IMR-90 (cell line): ENCODE data around the gene IL17RE. TPM values are rescaled to one million over a fixed set of nuclear protein-coding genes. Genes with fewer than 3 reads are reported as not detected.

Experiments used
- ATAC-seq: fragments of 200-7000 bp; cut with Tn5 transposase; 2 replicates; pipeline ENCODE4 v1.9.1; 2020; ENCODE audit warnings: low read depth, mild to moderate bottlenecking, moderate library complexity
- BruUV-seq: library from RNA; stranded (reverse); fragments of 400-500 nt; replicated peaks from 2 replicates; lab custom pipeline; 2021; lab: Mats Ljungman, UMichigan
- CTCF ChIA-PET: fragments of 300-600 bp; formaldehyde crosslinking; extraction: SDS; loops from one replicate; lab custom pipeline; 2021; ENCODE audit warnings: antibody characterized with exemption; lab: Yijun Ruan, JAX
- POLR2A ChIA-PET: fragments of 300-600 bp; sonication (Branson Sonifier 250); formaldehyde crosslinking; loops from one replicate; lab custom pipeline; 2022; ENCODE audit warnings: antibody characterized with exemption; ENCODE audit not compliant: unreplicated experiment; lab: Charles Lee
- DNase-seq: peaks from one replicate; pipeline ENCODE4 v3.0.0; 2013
- H2AFZ ChIP-seq: replicated peaks from 2 replicates; pipeline ENCODE3; 2013; ENCODE audit warnings: low read length, mild to moderate bottlenecking; ENCODE audit not compliant: poor library complexity
- H2AK5ac ChIP-seq: 2 replicates; pipeline ENCODE4 v1.6.1; 2013; ENCODE audit warnings: low read depth, low read length, inconsistent platforms
- H2AK9ac ChIP-seq: replicated peaks from 2 replicates; pipeline ENCODE3; 2013; ENCODE audit warnings: mild to moderate bottlenecking, low read depth, low read length, moderate library complexity; ENCODE audit not compliant: poor library complexity
- H2BK120ac ChIP-seq: 2 replicates; pipeline ENCODE4 v1.6.1; 2013; ENCODE audit warnings: low read depth, low read length, inconsistent platforms
- H2BK15ac ChIP-seq: 3 replicates; pipeline ENCODE4 v1.6.1; 2013; ENCODE audit warnings: low read depth, low read length, inconsistent platforms
- H2BK20ac ChIP-seq: 2 replicates; pipeline ENCODE4 v1.6.1; 2013; ENCODE audit warnings: low read depth, mild to moderate bottlenecking, inconsistent platforms, low read length, moderate library complexity
- H2BK5ac ChIP-seq: 2 replicates; pipeline ENCODE4 v1.6.1; 2013; ENCODE audit warnings: mild to moderate bottlenecking, low read depth, low read length, inconsistent platforms; ENCODE audit not compliant: poor library complexity, severe bottlenecking
- H3K14ac ChIP-seq: replicated peaks from 2 replicates; pipeline ENCODE4 v1.6.1; 2013; ENCODE audit warnings: low read depth, low read length, inconsistent platforms
- H3K18ac ChIP-seq: 2 replicates; pipeline ENCODE4 v1.6.1; 2013; ENCODE audit warnings: low read depth, low read length, control low read depth
- H3K23ac ChIP-seq: 2 replicates; pipeline ENCODE4 v1.6.1; 2013; ENCODE audit warnings: low read depth, low read length, inconsistent platforms
- H3K27ac ChIP-seq: 2 replicates; pipeline ENCODE4 v1.5.1; 2013; ENCODE audit warnings: mild to moderate bottlenecking, control low read depth, low read length; ENCODE audit not compliant: insufficient read depth
- H3K27me3 ChIP-seq: 2 replicates; pipeline ENCODE4 v1.6.1; 2013; ENCODE audit warnings: low read length; ENCODE audit not compliant: control insufficient read depth, insufficient read depth
- H3K36me3 ChIP-seq: 2 replicates; pipeline ENCODE4 v1.6.1; 2013; ENCODE audit warnings: low read length, mixed read lengths; ENCODE audit not compliant: control insufficient read depth, insufficient read depth
- H3K4ac ChIP-seq: 2 replicates; pipeline ENCODE4 v1.6.1; 2013; ENCODE audit warnings: low read depth, low read length, inconsistent platforms
- H3K4me1 ChIP-seq: 2 replicates; pipeline ENCODE4 v1.6.1; 2013; ENCODE audit warnings: low read length, mixed read lengths; ENCODE audit not compliant: control insufficient read depth, insufficient read depth
- H3K4me2 ChIP-seq: 2 replicates; pipeline ENCODE4 v1.6.1; 2013; ENCODE audit warnings: low read depth, mild to moderate bottlenecking, control low read depth, low read length, moderate library complexity
- H3K4me3 ChIP-seq: 2 replicates; pipeline ENCODE4 v1.5.1; 2013; ENCODE audit warnings: low read depth, mild to moderate bottlenecking, control low read depth, low read length, moderate library complexity; ENCODE audit not compliant: insufficient read depth
- H3K56ac ChIP-seq: 2 replicates; pipeline ENCODE4 v1.6.1; 2013; ENCODE audit warnings: low read length, inconsistent platforms; ENCODE audit not compliant: insufficient read depth; ENCODE audit errors: extremely low read depth
- H3K79me1 ChIP-seq, 2 experiments: 2 replicates each; pipeline ENCODE4 v1.6.1; 2013; ENCODE audit warnings: low read length in 2 of 2, inconsistent platforms in 1 of 2, low read depth in 1 of 2
- H3K9ac ChIP-seq: 2 replicates; pipeline ENCODE4 v1.6.1; 2013; ENCODE audit warnings: low read depth, low read length, control low read depth
- H3K9me1 ChIP-seq: 2 replicates; pipeline ENCODE4 v1.6.1; 2013; ENCODE audit warnings: low read length, inconsistent platforms; ENCODE audit not compliant: insufficient read depth
- H3K9me3 ChIP-seq: 2 replicates; pipeline ENCODE4 v1.6.1; 2013; ENCODE audit warnings: low read length; ENCODE audit not compliant: control insufficient read depth, insufficient read depth
- H4K20me1 ChIP-seq: 2 replicates; pipeline ENCODE4 v1.6.1; 2013; ENCODE audit warnings: low read length, inconsistent platforms; ENCODE audit not compliant: insufficient read depth
- H4K5ac ChIP-seq: 2 replicates; pipeline ENCODE4 v1.6.1; 2013; ENCODE audit warnings: mild to moderate bottlenecking, low read depth, low read length, control low read depth
- H4K8ac ChIP-seq, 2 experiments: 2 replicates each; pipeline ENCODE4 v1.6.1; 2013; ENCODE audit warnings: low read depth in 2 of 2, low read length in 2 of 2, control low read depth in 1 of 2, inconsistent platforms in 1 of 2
- H4K91ac ChIP-seq: 2 replicates; pipeline ENCODE4 v1.6.1; 2013; ENCODE audit warnings: low read depth, low read length, inconsistent platforms; ENCODE audit not compliant: insufficient read depth
- BHLHE40 ChIP-seq: fragments of 150-350 bp; IDR thresholded peaks from 2 replicates; pipeline ENCODE4 v1.6.1; 2016; ENCODE audit warnings: mild to moderate bottlenecking, low read depth, low read length
- CHD1 ChIP-seq: IDR thresholded peaks from 2 replicates; pipeline ENCODE4 v1.6.1; 2012; ENCODE audit warnings: low read depth, low read length, improper control_type of control experiment
- ELK1 ChIP-seq: fragments of 150-350 bp; IDR thresholded peaks from 2 replicates; pipeline ENCODE4 v1.6.1; 2016; ENCODE audit warnings: low read depth, mild to moderate bottlenecking, low read length, moderate library complexity, borderline replicate concordance
- FOS ChIP-seq: fragments of 150-350 bp; IDR thresholded peaks from 2 replicates; pipeline ENCODE4 v1.6.1; 2016; ENCODE audit warnings: low read depth, low read length
- MAFK ChIP-seq: IDR thresholded peaks from 2 replicates; pipeline ENCODE4 v1.6.1; 2012; ENCODE audit warnings: low read depth, low read length, improper control_type of control experiment
- NFE2L2 ChIP-seq: fragments of 150-350 bp; IDR thresholded peaks from 2 replicates; pipeline ENCODE4 v1.6.1; 2016; ENCODE audit warnings: low read depth, mild to moderate bottlenecking, low read length
- POLR2A ChIP-seq: IDR thresholded peaks from 2 replicates; pipeline ENCODE4 v1.6.1; 2012; ENCODE audit warnings: mild to moderate bottlenecking, low read depth, low read length
- RAD21 ChIP-seq: IDR thresholded peaks from 2 replicates; pipeline ENCODE4 v1.6.1; 2012; ENCODE audit warnings: low read length, improper control_type of control experiment
- RCOR1 ChIP-seq: IDR thresholded peaks from 2 replicates; pipeline ENCODE4 v1.6.1; 2012; ENCODE audit warnings: mild to moderate bottlenecking, low read length, improper control_type of control experiment; ENCODE audit not compliant: insufficient replicate concordance
- RFX5 ChIP-seq: IDR thresholded peaks from 2 replicates; pipeline ENCODE4 v1.8.0; 2012; ENCODE audit warnings: low read depth, mild to moderate bottlenecking, low read length, moderate library complexity
- USF2 ChIP-seq: fragments of 150-350 bp; IDR thresholded peaks from 2 replicates; pipeline ENCODE4 v1.6.1; 2017; ENCODE audit warnings: mild to moderate bottlenecking, antibody characterized with exemption, low read length, low read depth
- WGBS, 2 experiments: methylation state at CpG; one replicate each; pipeline versions ENCODE4 v1.1.5 to v1.1.7; 2013; ENCODE audit warnings: missing lambda C conversion rate in 2 of 2; ENCODE audit not compliant: insufficient read length in 1 of 2; ENCODE audit errors: extremely low coverage in 2 of 2; 5-methylcytosine and 5-hydroxymethylcytosine counted together
- dilution Hi-C: fragments of 300-500 bp; cut with HindIII; formaldehyde crosslinking; loops from one replicate; pipeline ENCODE4 v1.14.3; 2018; ENCODE audit warnings: low sequenced_read_pairs; ENCODE audit not compliant: unreplicated experiment
- in situ Hi-C: fragments of 300-500 bp; cut with MboI; formaldehyde crosslinking; loops from 3 replicates; pipeline ENCODE4 v1.14.3; 2019; ENCODE audit warnings: low sequenced_read_pairs, inconsistent platforms, mixed read lengths
- intact Hi-C: fragments of 100-400 bp; cut with micrococcal nuclease; formaldehyde crosslinking; loops from 2 replicates; pipeline ENCODE4 v1.10.0; 2022
- polyA plus RNA-seq, 3 experiments: library from polyadenylated mRNA; depleted of rRNA; stranded (reverse); fragments of >200 nt; gene quantifications; 2 replicates each; pipeline ENCODE4 v1.2.3, GENCODE V29; 2012; ENCODE audit warnings: low replicate concordance in 1 of 3
- total RNA-seq: library from RNA; depleted of rRNA; stranded (reverse); fragments of >200 nt; gene quantifications from 2 replicates; pipeline ENCODE4 v1.2.3, GENCODE V29; 2012

The IL17RE gene
- total and polyA plus RNA-seq, 2 of the 4 experiments (the other 2 are of a cell fraction), result 0.90 to 7.2 TPM

- Histone ChIP-seq H3K4me2 (no peak overlapping the region), H3K4me3 (no peak overlapping the region), H3K27me3 (no peaks in the 10 kb centered on the region), H4K5ac (no peak overlapping the region), H4K91ac (no peak overlapping the region), H3K9me3 (no peaks in the 10 kb centered on the region), H2AK5ac (0 out of 2 replicates have a peak overlapping the region, but pooled peaks have one; percentile 33), H2AK9ac (peak overlapping the region; percentile 63), H3K14ac (no peak overlapping the region), H3K18ac (no peak overlapping the region), H2AFZ (no peak overlapping the region), H2BK5ac (no peak overlapping the region), H3K4me1 (peaks cover 30% of the 10 kb centered on the region), H4K20me1 (no peaks in the 10 kb centered on the region), H3K4ac (no peak overlapping the region; the same call in 1 of the 2 replicates), H3K9ac (no peak overlapping the region), H4K8ac (no peak overlapping the region), H2BK120ac (no peak overlapping the region), H3K79me1 (peaks cover 7 to 38% of the 10 kb centered on the region in 2 experiments; a peak in 3 of 4 replicates), H3K56ac (no peak overlapping the region), H3K27ac (no peak overlapping the region), H3K36me3 (peaks cover 3% of the 10 kb centered on the region; the same call in 1 of the 2 replicates), H2BK15ac (no peak overlapping the region), H3K23ac (no peak overlapping the region), H2BK20ac (no peak overlapping the region), H3K9me1 (peaks cover 11% of the 10 kb centered on the region)
- in situ Hi-C loops (no loop called here), intact Hi-C loops (loop anchor here (5.0 kb wide), 1 partner anchor 201 kb away; no protein-coding TSS in a partner anchor), dilution Hi-C loops (no loop called here)
- TF ChIP-seq RAD21 (no peak), MAFK (no peak), POLR2A (no peak), NFE2L2 (no peak), BHLHE40 (no peak), ELK1 (no peak), CHD1 (no peak), RFX5 (no peak), RCOR1 (no peak), FOS (no peak), USF2 (no peak)
- WGBS, 2 experiments, result 100% methylated on average over 1 of the region's 8 CpGs; no CpG with 5 or more reads in 1 of the 2 experiments
- ATAC-seq (no peak), DNase-seq (no peak)
- ChIA-PET POLR2A (no interaction called here), CTCF (no interaction called here)
- no TSS peak for BruUV-seq
These were observed 15.8 kb downstream of the IL17RE start for GRCh38 chr3:9918261-9919038.
